B cell (primary cell): ENCODE measurements around the gene HIVEP1.

Experiments
- EZH2 ChIP-seq: IDR thresholded peaks from 2 replicates; pipeline ENCODE4 v1.6.1; 2012; ENCODE audit warnings: borderline replicate concordance, low read depth, mild to moderate bottlenecking, moderate library complexity, low read length; ENCODE audit not compliant: insufficient read depth, poor library complexity, severe bottlenecking
- TF ChIP-seq, protein P1 (sequence below): fragments of 200-600 bp; IDR thresholded peaks from one replicate; pipeline ENCODE4 v1.8.0; 2022; ENCODE audit warnings: antibody characterized with exemption, mild to moderate bottlenecking

- TF ChIP-seq, protein P1, sequence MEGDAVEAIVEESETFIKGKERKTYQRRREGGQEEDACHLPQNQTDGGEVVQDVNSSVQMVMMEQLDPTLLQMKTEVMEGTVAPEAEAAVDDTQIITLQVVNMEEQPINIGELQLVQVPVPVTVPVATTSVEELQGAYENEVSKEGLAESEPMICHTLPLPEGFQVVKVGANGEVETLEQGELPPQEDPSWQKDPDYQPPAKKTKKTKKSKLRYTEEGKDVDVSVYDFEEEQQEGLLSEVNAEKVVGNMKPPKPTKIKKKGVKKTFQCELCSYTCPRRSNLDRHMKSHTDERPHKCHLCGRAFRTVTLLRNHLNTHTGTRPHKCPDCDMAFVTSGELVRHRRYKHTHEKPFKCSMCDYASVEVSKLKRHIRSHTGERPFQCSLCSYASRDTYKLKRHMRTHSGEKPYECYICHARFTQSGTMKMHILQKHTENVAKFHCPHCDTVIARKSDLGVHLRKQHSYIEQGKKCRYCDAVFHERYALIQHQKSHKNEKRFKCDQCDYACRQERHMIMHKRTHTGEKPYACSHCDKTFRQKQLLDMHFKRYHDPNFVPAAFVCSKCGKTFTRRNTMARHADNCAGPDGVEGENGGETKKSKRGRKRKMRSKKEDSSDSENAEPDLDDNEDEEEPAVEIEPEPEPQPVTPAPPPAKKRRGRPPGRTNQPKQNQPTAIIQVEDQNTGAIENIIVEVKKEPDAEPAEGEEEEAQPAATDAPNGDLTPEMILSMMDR, result no peak
- no peak for TF ChIP-seq EZH2
These were observed 103.4 kb downstream of the HIVEP1 start for GRCh38 chr6:12115492-12115891.
